Measurements from ENCODE around the gene FAM163A. TPM values are rescaled to one million over a fixed set of nuclear protein-coding genes. Genes with fewer than 3 reads are reported as not detected.

FAM163A gene
- total and polyA plus RNA-seq, 9 of the 15 experiments (the other 6 are each of a cell fraction or from before 2014, with no cell fraction given), result not detected

GRCh38 chr1:179818743-179819173 is 75.7 kb downstream of the FAM163A start (continued):
- no peak for TF ChIP-seq BRF1 (IDR thresholded peaks at IDR 0.05; ENCODE audit: borderline replicate concordance, extremely low read depth, insufficient read length)
- 0 out of 2 replicates have a peak, but pooled peaks have one; percentile 39 for TF ChIP-seq NCOA1 (IDR thresholded peaks at IDR 0.05; ENCODE audit: low read depth)
- TF ChIP-seq TCF7 (IDR thresholded peaks at IDR 0.05; ENCODE audit: borderline replicate concordance), result no peak
- TF ChIP-seq, protein P1, sequence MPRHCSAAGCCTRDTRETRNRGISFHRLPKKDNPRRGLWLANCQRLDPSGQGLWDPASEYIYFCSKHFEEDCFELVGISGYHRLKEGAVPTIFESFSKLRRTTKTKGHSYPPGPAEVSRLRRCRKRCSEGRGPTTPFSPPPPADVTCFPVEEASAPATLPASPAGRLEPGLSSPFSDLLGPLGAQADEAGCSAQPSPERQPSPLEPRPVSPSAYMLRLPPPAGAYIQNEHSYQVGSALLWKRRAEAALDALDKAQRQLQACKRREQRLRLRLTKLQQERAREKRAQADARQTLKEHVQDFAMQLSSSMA (CRISPR knock-in tag; IDR thresholded peaks at IDR 0.05), result no peak
- no peak for TF ChIP-seq KAT8 (IDR thresholded peaks at IDR 0.05; ENCODE audit: low read depth)
- TF ChIP-seq RHOXF2B (CRISPR knock-in tag; conservative IDR thresholded peaks at IDR 0.05), result no peak
- TF ChIP-seq ETS1 (conservative IDR thresholded peaks at IDR 0.05; ENCODE audit: control insufficient read depth, low read depth, low read length), result no peak
- no peak for TF ChIP-seq TEAD2 (tag; IDR thresholded peaks at IDR 0.05)
- TF ChIP-seq CAMTA2 (CRISPR knock-in tag; conservative IDR thresholded peaks at IDR 0.05), result no peak
- no peak for TF ChIP-seq POLR2AphosphoS2 (IDR thresholded peaks at IDR 0.05; ENCODE audit: low read length)
- no peak for TF ChIP-seq ZNF408 (CRISPR knock-in tag; IDR thresholded peaks at IDR 0.05; ENCODE audit: low read depth)
- peak; percentile 24 to 74; a peak in 2 of 4 replicates for TF ChIP-seq TRIM24 (IDR thresholded peaks at IDR 0.05)
- no peak for TF ChIP-seq RBM22 (IDR thresholded peaks at IDR 0.05; ENCODE audit: low read depth, low read length, poor library complexity, severe bottlenecking)
- TF ChIP-seq ZNF12 (CRISPR knock-in tag; IDR thresholded peaks at IDR 0.05), result no peak
- no peak for TF ChIP-seq NCOA4 (IDR thresholded peaks at IDR 0.05; ENCODE audit: partially characterized antibody)
- no peak for TF ChIP-seq SRSF1 (IDR thresholded peaks at IDR 0.05; ENCODE audit: low read depth, low read length)
- no peak for TF ChIP-seq TSC22D4 (tag; IDR thresholded peaks at IDR 0.05)
- TF ChIP-seq, protein P2, sequence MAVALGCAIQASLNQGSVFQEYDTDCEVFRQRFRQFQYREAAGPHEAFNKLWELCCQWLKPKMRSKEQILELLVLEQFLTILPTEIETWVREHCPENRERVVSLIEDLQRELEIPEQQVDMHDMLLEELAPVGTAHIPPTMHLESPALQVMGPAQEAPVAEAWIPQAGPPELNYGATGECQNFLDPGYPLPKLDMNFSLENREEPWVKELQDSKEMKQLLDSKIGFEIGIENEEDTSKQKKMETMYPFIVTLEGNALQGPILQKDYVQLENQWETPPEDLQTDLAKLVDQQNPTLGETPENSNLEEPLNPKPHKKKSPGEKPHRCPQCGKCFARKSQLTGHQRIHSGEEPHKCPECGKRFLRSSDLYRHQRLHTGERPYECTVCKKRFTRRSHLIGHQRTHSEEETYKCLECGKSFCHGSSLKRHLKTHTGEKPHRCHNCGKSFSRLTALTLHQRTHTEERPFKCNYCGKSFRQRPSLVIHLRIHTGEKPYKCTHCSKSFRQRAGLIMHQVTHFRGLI (CRISPR knock-in tag; IDR thresholded peaks at IDR 0.05), result no peak
- no peak for TF ChIP-seq RBM39 (optimal IDR thresholded peaks at IDR 0.05; ENCODE audit: low read depth, low read length)
- TF ChIP-seq KDM4B (IDR thresholded peaks at IDR 0.05; ENCODE audit: borderline replicate concordance in 2 of 2, low read depth in 1 of 2), result no peak
- no peak for TF ChIP-seq EWSR1 (IDR thresholded peaks at IDR 0.05; ENCODE audit: borderline replicate concordance, low read depth, partially characterized antibody)
- TF ChIP-seq ZNF121 (CRISPR knock-in tag; conservative IDR thresholded peaks at IDR 0.05), result no peak
- TF ChIP-seq MBD1 (CRISPR knock-in tag; IDR thresholded peaks at IDR 0.05), result no peak
- TF ChIP-seq, protein P3, sequence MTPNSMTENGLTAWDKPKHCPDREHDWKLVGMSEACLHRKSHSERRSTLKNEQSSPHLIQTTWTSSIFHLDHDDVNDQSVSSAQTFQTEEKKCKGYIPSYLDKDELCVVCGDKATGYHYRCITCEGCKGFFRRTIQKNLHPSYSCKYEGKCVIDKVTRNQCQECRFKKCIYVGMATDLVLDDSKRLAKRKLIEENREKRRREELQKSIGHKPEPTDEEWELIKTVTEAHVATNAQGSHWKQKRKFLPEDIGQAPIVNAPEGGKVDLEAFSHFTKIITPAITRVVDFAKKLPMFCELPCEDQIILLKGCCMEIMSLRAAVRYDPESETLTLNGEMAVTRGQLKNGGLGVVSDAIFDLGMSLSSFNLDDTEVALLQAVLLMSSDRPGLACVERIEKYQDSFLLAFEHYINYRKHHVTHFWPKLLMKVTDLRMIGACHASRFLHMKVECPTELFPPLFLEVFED (CRISPR knock-in tag; conservative IDR thresholded peaks at IDR 0.05), result 0 out of 2 replicates have a peak, but pooled peaks have one; percentile 21
